Measurements from ENCODE around the gene TNFRSF9.
"Not testable (repeated sequence)": the region's sequence is repeated elsewhere in the genome, so short reads cannot be mapped to it uniquely, and the experiment has no call there.

Gene TNFRSF9

GRCh38 chr1:7960165-7960564 is 19.5 kb upstream of the TNFRSF9 start:
- no peak for DNase-seq

DNA sequence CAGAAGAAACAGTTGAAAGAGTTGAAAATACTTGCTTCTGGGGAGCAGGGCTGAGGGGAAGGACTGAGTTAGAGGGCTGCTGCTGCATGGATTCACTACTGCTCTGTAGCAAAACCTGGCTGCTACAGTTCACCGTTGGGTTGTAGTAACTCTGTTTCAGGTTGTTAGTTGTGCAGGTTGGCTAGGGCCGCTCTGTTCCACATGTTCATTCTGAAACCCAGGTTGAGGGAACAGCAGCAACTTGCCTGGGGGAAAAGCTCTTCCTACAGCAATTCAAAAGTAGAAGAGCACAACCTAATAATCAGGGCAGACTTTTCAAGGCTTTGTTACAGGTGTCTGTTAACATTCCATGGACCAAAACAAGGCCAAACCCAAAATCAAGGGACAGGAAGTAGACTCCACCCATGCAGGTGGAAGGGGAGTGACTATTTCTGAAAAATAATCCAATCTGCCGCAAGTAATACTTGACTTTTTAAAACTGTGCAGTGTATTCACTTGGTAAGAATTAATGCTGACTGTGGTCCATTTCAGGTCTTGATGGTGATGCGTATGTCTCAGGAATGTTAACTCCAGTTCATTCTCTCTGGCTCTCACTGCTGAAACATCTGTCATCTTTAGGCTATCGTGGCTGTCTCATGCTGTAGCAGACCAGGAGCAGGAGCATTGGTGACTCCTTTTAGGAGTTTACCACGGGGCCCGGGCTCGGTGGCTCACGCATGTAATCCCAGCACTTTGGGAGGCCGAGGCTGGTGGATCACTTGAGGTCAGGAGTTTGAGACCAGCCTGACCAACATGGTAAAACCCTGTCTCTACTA is 15.8 kb upstream of the TNFRSF9 start:
- DNase-seq = no peak

DNA sequence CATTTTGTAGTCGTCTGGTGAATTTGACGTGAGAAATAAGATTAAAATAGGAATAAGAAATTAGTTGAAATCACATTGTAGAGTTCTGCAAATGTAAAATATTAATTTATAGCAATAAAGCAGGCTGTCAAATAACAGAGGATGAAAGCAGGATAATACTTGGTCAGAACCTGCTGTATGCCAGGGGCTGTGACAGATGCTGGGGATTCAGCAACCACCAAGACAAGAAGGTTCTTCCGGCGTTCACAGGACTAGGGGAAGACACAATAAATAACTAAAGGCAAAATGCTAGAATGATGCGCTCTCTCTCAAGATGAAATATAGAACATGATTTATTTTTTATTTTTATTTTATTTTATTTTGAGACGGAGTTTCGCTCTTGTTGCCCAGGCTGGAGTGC is 14.0 kb upstream of the TNFRSF9 start:
- DNase-seq = no peak

DNA sequence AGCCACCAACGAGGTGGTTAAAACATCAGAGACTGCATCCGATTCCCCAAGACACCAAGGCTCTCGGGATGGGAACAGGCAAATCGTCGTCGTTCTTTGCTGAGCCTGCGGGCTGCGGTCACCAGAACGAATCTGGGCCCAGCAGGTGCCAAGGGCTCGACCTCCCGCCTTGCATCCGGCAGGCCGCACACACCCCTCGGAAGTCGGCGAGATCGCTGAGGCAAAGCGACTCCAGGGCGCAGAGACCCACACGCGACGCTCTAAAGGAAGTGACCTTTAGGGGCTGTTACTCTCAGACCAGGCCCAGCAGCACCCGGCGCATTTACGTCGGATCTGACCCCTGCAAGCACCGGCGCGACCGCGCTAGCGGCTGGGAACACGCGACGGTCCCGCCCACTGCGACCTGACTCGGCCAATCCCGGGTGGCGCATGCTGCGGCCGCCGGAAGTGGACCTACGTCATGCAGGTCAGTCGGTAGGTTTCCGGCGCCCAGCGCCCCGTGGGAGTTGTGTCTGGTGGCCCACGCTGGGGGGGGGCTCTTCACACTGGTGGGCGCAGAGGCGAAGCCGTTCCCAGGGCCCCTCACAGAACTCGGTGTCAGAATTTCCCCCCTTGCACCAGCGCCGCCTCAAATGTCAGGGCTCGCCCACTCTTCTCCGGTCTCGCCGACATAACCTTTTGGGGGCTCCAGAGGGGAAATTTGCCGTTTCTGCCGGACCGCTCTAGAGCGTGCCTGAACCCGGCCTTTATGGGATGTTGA is 13.4 kb upstream of the TNFRSF9 start:
- DNase-seq = peak; percentile 77

DNA sequence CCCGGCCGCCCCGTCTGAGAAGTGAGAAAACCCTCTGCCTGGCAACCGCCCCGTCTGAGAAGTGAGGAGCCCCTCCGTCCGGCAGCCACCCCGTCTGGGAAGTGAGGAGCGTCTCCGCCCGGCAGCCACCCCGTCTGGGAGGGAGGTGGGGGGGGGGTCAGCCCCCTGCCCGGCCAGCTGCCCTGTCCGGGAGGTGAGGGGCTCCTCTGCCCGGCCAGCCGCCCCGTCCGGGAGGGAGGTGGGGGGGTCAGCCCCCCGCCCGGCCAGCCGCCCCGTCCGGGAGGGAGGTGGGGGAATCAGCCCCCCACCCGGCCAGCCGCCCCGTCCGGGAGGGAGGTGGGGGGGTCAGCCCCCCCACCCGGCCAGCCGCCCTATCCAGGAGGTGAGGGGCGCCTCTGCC is 12.2 kb upstream of the TNFRSF9 start:
- DNase-seq = not testable (repeated sequence)

DNA sequence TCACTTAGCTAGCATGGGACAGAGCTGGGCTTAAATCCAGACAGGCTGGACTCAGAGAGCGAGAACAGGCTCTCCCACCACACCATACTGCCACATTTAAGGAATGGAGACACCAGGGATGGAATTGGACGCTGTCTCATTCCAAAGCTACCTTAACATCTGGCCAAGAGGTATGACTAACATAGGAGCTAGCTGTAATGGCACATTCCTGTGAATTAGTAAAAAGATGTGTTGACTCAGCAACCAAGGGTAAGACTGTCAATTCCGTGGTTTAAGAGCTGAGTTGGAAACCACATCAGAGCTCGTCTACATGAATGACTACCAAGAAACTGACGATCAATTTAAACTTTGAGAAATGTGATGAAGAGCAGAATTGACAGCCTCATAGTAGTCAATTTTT is 8.3 kb upstream of the TNFRSF9 start:
- DNase-seq = no peak

DNA sequence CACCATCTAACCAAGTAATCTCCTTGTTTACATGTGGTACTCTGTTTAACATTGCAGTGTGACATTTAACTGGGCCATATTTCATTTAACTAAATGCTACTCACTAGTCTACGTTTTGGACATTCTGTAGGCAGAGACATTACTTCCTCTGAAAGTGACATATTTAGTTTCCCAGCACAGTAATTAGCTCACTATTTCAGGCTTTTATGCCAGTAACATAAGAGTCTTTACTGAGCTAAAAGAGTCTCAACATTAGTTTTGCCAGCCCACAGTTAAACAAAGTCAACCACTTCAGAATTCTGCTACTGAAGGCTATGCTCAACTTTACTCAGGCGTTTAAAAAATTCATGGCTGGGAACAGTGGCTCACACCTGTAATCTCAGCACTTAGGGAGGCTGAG is 2.6 kb upstream of the TNFRSF9 start:
- no peak for DNase-seq

GRCh38 chr1:7942214-7942921 is 1.7 kb upstream of the TNFRSF9 start:
- peak; percentile 19 for DNase-seq

DNA sequence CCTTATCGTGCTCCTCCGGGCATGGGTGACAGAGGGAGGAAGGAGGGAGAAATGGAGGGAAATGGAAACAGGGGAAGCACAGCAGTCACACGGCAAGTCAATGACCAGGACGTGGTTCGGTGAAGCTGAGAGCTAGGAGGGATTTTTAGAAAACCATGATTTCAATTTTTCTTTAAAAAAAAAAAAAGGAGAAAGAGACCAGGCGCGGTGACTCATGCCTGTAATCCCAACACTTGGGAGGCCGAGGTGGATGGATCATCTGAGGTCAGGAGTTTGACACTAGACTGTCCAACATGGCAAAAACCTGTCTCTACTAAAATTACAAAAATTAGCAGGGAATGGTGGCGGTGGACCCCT is 776 bp upstream of the TNFRSF9 start:
- DNase-seq = no peak

DNA sequence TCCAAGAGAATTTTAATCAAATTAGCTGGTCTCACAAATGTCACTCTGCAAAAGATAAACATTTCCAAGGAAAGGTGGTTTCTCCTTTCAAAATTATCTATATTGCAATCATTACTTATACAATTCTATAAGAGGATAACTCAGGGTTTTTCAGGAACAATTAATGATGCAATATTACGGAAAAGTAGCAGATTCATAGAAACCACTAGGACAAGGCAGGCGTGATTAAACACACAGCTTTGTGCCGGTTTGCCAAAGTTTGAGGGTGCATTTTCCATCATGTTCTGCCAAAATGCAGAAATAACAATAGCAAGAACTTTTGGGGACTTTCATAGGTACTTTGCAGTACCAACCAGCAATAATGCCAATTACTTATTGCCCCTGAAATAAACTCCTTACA is 605 bp downstream of the TNFRSF9 start:
- no peak for DNase-seq

- DNase-seq = no peak
Measured at GRCh38 chr1:7938070-7938469, 2.6 kb downstream of the TNFRSF9 start.

DNA sequence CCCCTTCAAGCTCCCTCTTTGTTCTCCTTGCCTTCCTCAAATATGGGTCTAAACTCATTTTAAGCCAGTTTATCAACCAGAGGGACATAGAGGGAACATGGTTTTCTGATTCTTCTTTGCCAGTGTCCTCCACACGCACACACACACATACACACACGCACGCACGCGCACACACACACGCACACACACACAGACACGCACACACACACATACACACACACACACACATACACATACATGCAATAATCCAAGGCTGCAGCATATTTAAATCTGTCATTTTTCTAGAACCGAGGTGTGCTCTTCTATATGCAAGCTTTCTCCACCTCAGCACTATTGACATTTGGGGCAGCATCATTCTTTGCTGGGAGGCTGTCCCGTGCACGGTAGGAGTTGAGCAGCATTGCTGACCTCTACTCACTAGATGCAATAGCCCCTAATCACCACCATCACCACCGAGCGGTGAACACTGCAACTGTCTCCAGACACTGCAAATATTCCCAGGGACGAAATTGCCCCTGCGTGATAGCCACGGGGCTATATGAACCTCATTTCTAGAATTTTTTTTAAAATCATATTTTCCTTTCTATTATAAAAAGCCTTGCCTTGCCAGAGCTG is 8.0 kb downstream of the TNFRSF9 start:
- DNase-seq = no peak

DNA sequence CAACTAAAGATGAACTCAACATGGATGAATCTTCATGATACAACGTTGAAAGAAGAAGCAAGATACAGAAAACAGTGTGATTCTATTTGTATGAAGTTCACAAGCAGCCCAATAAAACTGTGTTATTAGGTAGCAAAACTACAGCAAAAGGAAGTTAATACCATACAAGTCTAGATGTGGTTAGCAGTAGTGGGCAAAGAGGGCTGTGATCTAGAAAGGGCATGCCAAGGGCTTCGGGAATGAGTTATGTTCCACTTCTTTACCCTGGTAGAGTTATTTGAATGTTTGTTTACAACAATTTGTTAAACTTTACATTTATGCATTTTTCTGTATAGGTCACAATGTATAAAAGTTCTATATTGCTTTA is 9.2 kb downstream of the TNFRSF9 start:
- DNase-seq = no peak

DNA sequence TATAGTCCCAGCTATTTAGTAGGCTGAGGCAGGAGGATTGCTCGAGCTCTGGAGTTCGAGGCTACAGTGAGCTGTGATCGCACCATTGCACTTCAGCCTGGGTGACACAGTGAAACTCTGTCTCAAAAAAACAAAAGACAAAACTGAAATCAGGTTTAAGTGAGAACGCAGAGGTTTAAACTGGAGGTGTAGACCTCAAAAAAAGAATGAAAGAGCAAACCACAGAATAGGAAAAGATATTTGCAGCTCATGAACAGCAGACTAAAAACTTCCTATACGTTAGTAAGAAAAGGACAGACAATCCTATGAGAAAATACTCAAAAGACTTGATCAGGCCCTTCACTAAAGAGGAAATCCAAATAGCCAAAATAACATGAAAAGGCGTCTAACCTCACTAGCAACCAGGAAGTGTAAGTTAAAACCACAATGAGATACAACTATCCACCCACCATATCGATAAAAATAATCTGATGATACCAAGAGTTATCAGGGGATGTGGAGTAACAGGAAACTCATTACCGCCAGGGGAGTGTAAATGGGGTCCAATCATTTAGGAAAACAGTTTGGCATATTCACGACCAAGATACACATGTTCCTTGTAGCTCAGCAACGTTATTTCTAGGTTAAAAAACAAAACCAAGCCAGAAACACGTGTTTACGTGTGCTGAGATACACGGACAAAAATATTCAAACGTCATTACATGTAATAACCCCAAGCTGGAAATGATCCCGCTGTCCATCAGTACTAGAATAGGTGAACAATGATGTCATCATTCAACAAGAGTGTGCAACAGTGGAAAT is 9.8 kb downstream of the TNFRSF9 start:
- peak; percentile 34 for DNase-seq

GRCh38 chr1:7929637-7930036 is 11.0 kb downstream of the TNFRSF9 start:
- no peak for DNase-seq

DNA sequence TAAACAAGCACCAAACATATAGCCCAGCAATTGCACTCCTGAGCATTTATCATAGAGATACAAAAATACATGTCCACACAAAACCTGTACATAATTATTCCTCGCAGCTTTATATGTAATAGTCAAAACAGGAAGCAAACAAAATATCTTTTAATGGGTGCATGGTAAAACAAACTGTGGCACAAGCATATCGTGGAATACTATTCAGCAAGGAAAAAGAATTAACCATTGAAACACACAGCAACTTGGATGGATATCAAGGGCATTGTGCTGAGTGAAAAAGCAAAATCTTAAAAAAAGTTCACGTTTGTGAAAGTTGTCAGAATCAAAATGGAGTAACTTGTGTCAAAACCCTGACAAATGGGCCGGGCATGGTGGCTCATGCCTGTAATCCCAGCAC is 12.4 kb downstream of the TNFRSF9 start:
- no peak for DNase-seq

- DNase-seq = not testable (repeated sequence)
Measured at GRCh38 chr1:7927061-7927460, 13.6 kb downstream of the TNFRSF9 start.

DNA sequence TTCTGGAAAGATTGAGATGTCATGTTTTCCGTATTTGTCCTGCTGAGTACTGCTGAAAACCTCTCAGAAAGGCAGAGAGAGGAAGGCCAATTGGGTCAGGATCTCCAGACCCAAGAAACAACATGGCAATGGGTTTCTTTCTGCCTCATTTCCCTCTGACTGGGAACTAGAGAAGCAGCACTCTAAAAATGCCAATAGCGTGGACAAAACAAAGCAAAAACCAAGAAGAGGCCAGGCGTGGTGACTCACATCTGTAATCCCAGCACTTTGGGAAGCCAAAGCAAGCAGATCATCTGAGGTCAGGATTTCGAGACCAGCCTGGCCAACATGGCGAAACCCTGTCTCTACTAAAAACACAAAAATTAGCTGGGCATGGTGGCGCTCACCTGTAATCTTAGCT is 18.3 kb downstream of the TNFRSF9 start:
- no peak for DNase-seq

GRCh38 chr1:7921796-7922195 is 18.8 kb downstream of the TNFRSF9 start:
- no peak for DNase-seq

DNA sequence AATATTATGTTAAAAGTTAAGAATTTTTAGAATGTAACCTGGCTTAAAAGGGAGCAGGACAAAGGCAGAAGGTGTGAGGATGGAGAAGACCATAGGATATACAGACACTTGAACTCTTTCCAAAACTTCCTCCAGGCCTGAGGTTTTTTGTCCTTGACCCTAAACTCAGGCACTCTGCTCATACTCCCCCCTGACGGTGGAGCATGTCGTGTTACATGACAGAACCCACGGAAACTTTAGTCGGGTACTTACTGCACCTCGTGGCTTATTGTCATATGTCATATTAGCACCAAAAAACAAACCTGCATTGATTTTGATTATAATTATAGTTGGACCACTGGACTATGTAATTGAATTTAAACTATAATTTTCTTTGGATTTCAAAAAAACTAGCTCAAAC is 20.8 kb downstream of the TNFRSF9 start:
- DNase-seq = no peak

- not testable (repeated sequence) for DNase-seq
Measured at GRCh38 chr1:7917971-7918370, 22.7 kb downstream of the TNFRSF9 start.

GRCh38 chr1:7916501-7916830 is 24.2 kb downstream of the TNFRSF9 start:
- no peak for DNase-seq

Measured in stimulated activated naive CD4-positive, alpha-beta T cell treated with Interleukin-2 at 50 U/mL for 16 hours (primary cell).